Astrocyte of the spinal cord (primary cell): ENCODE results near the gene ARAF.

Source experiments
- DNase-seq: peaks from one replicate; pipeline ENCODE4 v3.0.0; 2011; ENCODE audit warnings: low read depth, low spot score
- H3K4me3 ChIP-seq: 2 replicates; pipeline ENCODE4 v1.5.1; 2011; ENCODE audit warnings: low read depth, mild to moderate bottlenecking, low read length, moderate library complexity
- in situ Hi-C: cut with HindIII; loops from 2 replicates; pipeline ENCODE4 v1.10.0; 2017; ENCODE audit warnings: low sequenced_read_pairs
- TF ChIP-seq, protein P1 (sequence below): IDR thresholded peaks from 2 replicates; pipeline ENCODE4 v1.5.1; 2012; ENCODE audit warnings: low read depth, mild to moderate bottlenecking, low read length, inconsistent platforms

Gene ARAF

DNA sequence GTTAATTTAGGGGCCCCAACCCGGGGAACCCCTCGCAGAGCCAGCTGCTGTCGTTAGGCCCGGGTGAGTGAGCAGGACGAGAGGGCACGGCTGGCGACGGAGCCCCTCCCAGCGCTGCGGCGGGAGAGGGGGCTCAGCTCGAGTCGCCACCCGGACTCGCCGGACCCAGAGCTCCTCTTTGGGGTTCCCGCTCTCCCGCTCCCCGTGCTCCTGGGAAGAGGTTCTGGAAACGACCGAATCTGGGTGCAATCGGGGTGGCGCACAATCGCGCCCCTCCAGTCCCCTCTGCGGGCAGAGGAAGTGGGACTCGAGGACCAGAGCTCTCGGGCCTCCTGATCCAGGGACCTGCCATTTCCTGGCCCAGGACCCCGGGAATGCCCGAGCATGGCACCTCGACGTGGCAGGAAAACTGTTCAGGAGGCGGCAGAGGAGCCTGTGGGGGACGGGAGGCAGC is 37.3 kb upstream of the ARAF start:
- TF ChIP-seq, protein P1, sequence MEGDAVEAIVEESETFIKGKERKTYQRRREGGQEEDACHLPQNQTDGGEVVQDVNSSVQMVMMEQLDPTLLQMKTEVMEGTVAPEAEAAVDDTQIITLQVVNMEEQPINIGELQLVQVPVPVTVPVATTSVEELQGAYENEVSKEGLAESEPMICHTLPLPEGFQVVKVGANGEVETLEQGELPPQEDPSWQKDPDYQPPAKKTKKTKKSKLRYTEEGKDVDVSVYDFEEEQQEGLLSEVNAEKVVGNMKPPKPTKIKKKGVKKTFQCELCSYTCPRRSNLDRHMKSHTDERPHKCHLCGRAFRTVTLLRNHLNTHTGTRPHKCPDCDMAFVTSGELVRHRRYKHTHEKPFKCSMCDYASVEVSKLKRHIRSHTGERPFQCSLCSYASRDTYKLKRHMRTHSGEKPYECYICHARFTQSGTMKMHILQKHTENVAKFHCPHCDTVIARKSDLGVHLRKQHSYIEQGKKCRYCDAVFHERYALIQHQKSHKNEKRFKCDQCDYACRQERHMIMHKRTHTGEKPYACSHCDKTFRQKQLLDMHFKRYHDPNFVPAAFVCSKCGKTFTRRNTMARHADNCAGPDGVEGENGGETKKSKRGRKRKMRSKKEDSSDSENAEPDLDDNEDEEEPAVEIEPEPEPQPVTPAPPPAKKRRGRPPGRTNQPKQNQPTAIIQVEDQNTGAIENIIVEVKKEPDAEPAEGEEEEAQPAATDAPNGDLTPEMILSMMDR: no peak
- no peak for DNase-seq
- H3K4me3 ChIP-seq: peak overlapping the region; percentile 52
- in situ Hi-C loops: no loop called here

DNA sequence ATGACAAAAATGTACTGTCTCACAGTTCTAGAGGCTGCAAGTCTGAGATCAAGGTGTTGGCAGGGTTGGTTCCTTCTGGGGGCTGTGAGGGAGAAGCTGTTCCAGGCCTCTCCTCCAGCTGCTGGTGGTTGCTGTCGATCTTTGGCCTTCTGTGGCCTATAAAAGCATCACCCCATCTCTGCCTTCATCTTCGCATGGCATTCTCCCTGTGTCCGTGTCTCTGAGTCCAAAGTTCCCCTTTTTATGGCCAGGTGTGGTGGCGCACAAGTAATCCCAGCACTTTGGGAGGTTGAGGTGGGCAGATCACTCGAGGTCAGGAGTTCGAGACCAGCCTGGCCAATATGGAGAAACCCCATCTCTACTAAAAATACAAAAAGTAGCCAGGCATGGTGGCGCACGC is 31.5 kb upstream of the ARAF start:
- H3K4me3 ChIP-seq: no peak overlapping the region
- no peak for DNase-seq
- in situ Hi-C loops: no loop called here
- TF ChIP-seq, protein P1: no peak

DNA sequence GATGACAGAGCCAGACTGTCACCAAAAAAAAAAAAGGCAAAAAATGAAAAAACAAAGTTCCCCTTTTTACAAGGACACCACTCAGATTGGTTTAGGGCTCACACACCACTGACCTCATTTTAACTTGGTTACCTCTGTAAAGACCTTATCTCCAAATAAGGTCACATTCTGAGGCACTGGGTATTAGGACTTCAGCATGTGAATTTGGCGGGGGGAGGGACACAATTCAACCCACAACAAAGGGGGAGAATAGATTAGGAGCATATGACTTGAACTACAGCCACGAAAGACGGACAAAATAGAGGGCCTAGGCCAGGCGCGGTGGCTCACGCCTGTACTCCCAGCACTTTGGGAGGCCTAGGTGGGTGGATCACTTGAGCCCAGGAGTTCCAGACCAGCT is 31.0 kb upstream of the ARAF start:
- TF ChIP-seq, protein P1: no peak
- in situ Hi-C loops: no loop called here
- DNase-seq: no peak
- H3K4me3 ChIP-seq: no peak overlapping the region

DNA sequence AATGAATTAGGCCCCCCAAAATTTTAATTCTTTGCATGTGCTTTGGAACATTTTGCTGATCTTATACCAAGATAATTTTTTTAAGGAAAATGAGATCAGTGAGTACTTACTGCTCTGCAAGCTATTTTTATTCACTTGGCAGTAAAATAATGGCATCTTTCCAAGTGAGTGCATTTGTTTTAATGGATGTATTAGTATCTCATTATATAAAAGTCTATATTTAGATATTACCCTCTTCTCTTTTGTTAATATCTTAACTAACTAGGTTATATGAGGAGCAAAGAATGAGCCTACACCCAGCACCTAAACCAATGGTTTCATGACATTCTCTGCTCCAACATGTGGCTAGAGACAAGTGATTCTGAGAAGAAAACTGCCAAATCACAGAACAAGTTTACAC is 21.1 kb upstream of the ARAF start:
- in situ Hi-C loops: no loop called here
- TF ChIP-seq, protein P1: no peak
- no peak overlapping the region for H3K4me3 ChIP-seq
- peak; percentile 1 for DNase-seq

DNA sequence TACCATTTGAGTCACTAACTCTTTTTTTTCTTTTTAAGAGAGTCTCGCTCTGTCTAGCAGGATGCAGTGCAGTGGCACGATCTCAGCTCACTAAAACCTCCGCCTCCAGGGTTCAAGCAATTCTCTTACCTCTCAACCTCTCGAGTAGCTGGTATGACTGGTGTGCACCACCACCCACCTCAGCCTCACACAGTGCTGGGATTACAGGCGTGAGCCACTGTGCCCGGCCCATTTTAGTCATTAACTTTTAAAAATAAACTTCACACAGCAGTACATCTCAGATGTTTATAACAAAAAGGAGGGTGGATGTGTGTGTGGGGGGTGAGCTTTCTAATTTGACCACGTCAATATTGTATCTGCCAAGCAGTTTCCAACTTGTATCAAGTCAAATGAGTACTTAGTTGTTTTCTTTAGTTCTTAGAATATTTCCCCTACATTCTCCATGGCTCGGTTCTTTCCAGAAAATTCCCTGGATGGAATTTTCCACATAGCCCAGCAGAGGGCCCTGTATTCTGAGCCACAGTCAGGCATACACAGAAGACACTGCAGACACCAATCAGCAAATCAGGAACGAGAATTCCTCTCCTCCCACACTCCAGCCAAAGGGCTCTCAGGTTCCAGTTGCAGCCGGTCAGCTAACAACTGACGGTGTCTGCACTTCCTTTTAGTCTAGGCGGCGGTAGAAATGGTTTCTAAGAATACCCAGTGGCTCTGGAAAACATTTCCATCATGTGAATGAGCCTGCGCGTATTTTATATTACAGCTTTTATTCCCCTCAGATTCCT is 20.1 kb upstream of the ARAF start:
- H3K4me3 ChIP-seq: no peak overlapping the region
- in situ Hi-C loops: no loop called here
- DNase-seq: peak; percentile 91
- TF ChIP-seq, protein P1: peak; percentile 62

DNA sequence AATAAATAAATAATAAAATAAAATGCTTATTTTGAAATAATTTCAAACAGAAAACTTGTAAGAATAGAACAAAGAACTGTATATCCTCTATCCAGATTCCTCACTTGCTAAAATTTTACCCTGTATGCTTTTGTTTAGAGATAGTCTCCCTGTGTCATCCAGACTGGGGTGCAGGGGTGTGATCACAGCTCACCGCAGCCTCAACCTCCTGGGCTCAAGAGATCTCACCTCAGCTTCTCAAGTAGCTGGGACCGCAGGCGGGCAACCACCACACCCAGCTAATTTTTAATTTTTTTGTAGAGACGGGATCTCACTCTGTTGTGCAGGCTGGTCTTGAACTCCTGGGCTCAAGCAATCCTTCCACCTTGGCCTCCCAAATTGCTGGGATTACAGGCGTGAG is 17.5 kb upstream of the ARAF start:
- in situ Hi-C loops: no loop called here
- TF ChIP-seq, protein P1: no peak
- DNase-seq: no peak
- no peak overlapping the region for H3K4me3 ChIP-seq
